HG03175 (cell line): ENCODE data around the gene HES1.

Experiments used
- ATAC-seq: cut with Tn5 transposase; IDR thresholded peaks from one replicate; pipeline ENCODE4 v1.9.1; 2021; ENCODE audit warnings: mild to moderate bottlenecking, moderate library complexity; ENCODE audit not compliant: unreplicated experiment

Gene HES1

DNA sequence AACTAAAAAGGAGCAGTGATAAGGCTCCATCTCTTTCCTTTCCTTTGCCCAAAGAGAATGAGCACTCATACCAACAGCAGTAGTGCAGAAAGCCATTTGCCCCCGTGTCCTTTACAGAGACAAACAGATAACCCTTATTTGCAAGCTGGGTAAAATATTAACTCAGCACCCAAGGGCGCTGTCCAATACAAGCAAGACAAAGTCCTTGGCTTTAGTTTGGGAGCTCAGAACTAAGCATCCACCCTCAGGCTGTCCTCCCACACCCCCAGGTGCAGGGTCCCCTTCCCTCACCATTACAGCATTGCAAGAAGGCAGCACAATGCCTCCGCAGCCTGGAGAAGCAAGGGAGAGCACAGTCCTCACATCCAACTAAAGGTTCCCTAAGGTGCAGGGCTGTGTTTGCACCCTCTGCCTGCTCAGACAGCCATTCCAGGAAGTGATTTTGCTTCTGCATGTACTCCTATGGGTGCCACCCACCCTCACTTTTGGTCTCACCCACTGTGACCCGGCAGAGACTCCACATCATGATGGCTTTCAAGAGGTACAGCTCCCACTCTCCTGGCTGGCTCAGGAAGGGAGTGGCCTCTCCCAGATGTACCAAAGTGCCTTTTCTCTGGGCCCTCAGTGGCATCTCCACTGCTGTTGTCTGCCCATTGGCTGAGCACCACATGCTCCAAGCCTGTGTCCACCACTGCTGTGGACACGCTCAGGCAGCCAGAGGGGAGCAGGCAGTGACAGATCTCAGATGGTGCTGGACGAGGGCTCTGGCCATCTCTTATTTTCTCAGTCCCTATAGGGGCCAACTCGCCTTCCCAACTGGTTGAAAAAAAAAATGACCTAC lies 34.1 kb upstream of the HES1 start:
- peak; percentile 27 for ATAC-seq

DNA sequence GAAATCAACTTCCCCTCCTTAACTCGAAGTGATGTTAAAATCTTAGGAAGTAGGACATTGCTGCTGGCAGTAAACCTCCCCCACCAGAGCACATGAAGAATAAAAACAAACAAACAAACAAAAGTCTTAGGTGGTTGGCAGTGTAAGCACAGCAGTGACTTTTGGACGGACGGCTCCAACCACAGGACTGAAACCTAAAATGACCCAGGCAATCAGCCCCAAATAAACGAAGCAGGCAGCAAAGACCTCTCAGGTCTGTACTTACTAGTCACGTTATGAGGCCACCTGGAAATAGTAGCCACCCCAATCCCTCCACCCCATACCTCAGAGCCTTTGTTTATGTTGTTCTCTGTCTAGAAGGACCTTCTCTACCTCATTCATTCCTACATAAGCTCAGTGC lies 33.5 kb upstream of the HES1 start:
- ATAC-seq: no peak

DNA sequence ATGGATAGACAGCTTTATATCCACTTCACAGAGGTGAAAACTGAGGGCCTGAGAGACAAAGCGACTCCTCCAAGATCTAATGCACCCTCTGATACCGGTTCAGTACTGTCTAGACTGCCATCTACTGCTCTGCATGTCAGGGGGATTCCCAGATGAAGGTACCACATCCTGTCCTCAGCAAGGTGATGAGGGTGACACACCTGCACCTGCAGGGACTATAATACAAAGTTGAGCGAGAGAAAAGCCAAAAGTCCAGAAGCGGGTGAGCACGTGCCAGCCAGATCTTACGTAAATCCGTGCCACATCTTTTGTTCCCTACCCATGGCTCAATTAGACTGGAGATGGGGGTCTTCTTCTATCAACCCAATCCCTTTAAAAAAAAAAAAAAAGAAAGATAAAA lies 32.4 kb upstream of the HES1 start:
- ATAC-seq: peak; percentile 16

DNA sequence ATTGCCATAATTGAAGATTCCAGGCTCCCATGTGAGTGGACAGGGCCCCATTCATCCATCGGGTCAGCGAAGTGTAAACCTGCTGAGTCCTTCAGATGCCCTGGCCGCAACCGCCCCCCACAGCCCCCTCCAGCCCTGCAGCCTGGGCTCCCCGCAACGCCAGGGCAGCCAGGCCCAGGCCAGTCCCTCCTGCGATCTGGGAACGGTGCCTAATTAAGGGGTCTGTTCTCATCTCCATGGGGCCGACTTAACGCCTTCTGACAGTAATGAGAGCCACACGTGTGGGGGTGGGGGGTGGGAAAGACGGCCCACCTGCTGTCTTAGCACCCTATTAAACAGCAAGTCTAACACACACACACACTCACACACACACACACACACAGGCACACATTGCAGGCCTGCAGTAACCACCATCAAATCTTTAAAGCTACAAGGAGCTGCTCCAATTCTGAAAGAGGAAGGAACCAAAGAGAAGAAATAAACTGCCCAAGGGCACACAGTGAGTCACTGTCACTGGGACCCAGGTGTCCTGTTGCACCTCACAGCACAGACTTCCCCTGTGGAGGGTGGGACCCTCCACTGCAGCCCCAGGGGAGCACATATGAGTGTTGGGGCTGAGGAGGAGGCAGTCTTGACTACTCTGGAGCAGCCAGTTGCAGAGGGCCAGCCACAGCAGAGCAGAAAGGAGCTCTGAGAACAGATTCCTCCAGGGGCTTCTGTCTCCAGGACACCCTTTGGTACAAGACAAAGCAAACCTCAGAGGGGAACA lies 31.8 kb upstream of the HES1 start:
- ATAC-seq: no peak

DNA sequence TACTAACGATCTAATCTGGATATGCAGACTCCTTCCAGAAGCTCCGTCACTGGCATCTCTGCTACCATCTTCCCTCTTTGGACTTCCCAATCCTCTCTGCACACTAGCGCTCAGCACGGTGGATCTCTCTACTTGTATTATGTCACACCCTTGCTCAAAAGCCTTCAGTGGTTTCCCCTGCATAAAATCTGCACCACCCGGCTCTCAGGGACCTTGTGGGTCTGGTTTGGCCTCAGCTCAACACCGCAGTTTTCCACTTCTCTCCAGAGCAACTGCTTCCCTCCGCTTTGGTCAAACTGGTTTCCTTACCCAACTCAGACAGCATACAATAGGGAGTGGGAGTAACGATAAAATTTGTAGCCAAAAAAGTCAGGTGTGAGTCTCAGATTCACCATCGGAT lies 30.7 kb upstream of the HES1 start:
- no peak for ATAC-seq

DNA sequence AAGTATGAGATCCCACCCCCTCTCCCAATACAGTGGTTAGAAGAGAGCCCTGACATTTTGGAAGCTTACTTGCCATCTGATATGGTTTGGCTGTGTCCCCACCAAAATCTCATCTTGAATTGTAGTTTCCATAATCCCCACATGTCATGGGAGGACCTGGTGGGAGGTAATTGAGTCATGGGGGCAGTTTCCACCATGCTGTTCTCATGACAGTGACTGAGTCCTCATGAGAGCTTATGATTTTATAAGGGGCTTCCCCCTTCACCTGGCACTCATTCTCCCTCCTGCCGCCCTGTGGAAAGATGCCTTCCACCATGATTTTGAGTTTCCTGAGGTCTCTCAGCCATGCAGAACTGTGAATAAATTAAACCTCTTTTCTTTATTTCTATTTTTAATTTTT lies 28.8 kb upstream of the HES1 start:
- ATAC-seq: no peak

DNA sequence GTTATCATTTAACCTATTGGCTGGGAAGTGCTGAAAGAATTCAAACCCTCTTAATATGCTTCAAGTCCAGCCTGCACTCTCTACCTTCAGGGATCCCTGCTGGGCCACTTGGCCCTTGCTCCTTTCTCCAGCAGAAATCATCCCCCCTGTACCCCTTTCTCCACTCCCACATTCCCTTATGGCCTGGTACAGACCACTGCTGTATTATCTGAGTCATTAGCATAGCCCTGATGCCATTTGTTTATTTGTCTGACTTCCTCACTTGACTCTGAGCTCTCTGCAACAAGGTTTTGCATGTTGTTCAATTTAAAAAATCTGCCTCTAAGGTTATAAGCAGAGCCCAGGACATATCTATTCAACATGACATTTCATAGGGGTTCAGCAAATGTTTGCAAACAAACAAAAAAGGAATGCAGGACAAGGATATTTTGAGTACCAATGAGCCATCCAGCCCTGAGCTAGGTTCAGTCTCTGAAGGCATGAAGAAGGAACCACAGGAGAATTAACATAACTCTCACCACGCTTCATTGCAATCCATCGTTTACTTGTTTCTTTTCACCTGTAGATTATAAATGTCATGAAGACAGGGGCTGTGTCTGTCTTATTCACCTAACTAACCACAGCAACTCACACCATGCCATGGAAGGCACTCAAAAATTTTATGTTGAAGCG lies 26.6 kb upstream of the HES1 start:
- ATAC-seq: no peak

DNA sequence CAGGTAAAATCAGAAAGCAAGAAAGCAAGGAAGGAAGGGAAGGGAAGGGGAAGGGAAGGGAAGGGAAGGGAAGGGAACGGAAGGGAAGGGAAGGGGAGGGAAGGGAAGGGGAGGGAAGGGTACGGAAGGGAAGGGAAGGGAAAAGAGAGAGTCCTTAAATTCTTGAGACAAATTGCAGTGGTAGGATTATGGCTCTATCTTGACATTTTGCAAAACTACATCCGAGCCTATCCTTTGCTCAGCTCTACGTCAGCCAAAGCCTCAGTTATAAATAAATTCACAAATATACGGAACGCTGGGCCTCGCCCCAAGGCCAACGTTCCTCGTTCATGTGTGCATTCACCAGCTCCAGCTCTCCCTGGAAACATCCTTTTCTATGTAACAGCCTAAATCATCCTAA lies 25.5 kb upstream of the HES1 start:
- no peak for ATAC-seq

DNA sequence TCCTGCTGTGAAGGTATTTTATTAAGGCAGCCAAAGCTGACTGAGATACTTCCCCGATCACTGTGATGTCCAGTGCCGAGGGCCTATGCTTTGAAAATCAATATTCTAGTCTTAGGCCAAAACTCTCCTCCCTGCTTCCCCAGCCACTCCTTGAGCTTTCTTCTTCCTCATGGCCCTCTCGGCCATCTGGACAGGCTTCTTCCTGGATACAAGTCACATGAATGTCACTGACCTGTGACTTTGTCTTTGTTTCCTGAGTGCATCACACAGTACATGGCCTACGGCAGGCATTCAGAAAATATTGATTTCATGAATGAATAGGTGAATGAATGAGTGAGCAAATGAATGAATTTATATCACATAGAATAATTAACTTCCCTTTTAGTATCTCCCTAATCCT lies 24.6 kb upstream of the HES1 start:
- ATAC-seq: no peak

DNA sequence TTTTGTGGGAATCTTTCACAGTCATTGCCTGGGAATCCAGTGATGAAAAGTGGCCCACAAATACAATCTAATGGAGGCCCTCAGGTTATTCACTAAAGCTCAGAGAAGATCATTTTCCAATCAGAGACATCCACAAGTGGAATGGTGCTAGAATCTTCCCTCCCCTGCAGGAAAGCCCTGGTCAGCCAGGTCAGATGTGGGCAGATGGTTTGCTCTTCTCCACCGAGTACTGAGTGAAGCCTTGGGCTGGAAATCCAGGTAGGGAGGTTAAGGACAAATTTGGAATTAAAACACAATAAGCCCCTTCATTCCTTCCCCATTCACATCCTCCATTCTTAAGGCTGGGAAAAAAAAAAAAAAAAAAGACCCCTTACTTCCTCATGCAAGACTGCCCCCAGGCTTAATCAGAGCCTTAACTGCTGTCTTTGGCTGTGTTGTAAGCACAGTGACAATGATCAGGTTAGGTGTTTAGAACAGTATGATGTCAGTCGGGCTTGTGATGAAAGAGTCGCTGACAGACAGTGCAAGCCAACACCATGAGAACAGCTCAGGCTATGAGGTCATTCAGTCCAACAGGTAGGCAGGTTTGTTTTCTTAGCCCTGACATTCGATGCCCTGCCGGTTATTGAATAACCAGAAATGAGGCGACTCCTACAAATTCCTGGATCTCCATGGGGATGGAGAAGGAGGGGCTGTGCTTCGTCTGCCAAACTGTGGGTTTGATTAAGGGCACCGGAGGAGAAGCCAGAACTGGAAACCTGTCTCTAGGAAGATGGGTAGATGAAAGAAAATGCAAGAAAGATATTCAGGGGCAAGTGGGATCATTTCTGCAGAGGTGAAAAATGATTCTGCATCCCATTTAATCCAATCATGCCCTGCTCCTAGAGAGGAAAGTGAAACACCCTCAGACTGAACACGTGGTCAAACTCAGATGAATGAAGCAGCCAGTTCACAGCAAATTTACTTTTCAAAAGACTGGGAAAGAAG lies 23.5 kb upstream of the HES1 start:
- ATAC-seq: no peak

DNA sequence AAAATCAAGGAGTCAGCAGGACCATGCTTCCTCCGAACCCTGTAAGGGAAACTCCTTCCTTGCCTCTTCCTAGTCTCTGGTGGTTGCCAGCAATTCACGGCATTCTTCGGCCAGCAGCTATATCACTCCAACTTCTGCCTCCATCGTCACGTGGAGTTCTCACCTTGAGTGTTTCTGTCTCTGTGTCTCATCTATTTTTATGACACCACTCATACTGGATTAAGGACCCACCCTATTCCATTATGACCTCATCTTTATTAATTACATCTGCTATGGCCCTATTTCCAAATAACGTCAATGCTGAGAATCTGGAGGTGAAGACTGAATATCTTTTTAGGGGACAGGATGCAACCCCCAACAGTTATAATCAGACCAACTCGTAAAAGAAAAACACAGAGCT lies 21.8 kb upstream of the HES1 start:
- no peak for ATAC-seq

DNA sequence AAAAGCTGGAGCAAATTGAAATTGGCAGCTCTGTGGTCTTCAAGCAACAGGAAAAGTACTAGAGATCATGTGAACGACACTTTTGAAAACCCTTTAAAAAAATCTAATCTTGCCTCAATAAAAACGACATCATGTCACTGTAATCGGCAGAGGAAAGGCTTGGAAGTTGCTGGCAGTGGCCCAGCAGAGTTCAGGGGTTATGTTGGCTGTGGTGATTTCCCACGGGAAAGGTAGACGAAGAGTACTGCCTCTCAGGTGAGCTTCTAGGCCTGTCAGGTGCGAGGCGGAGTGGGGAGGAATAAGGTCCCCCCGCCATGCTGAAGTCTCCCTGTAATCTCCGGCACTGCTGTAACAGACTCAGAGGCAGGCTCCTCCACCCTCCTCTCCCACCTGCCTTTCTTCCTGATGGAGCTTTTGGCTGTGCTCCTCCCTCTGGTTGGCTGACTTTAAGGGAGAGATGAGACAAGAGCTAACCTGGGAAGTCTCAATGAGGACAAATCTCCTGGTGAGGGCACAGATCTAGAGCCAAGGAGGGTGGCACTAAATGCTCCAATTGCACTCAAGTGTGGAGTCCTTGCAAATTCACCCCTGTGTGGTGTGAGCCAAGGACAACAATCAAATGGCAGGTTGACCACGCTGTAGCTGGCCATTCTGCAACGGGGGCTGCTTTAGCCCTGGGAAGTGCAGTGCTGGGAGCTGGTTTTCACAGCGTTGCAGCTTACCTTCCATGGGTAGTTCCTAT lies 18.7 kb upstream of the HES1 start:
- ATAC-seq: no peak

DNA sequence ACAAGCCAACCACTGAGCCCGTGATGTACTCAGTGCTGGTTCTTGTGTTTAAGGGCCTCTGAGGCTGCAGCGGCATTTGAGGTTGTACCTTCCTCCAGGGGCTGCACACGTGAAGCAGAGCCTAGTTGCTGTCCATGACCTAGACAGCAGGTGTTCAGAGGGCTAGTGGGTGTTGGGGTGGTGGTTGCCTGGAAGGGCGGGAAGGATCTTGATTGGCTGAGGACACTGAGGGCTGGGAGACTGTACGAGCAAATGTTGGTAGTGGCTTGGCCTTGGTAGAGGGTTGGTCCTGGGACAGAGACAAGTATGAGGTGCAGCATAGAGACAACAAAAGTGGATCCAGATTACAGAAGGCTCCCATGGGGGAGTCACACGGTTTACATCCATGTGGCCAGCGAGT lies 17.0 kb upstream of the HES1 start:
- no peak for ATAC-seq

DNA sequence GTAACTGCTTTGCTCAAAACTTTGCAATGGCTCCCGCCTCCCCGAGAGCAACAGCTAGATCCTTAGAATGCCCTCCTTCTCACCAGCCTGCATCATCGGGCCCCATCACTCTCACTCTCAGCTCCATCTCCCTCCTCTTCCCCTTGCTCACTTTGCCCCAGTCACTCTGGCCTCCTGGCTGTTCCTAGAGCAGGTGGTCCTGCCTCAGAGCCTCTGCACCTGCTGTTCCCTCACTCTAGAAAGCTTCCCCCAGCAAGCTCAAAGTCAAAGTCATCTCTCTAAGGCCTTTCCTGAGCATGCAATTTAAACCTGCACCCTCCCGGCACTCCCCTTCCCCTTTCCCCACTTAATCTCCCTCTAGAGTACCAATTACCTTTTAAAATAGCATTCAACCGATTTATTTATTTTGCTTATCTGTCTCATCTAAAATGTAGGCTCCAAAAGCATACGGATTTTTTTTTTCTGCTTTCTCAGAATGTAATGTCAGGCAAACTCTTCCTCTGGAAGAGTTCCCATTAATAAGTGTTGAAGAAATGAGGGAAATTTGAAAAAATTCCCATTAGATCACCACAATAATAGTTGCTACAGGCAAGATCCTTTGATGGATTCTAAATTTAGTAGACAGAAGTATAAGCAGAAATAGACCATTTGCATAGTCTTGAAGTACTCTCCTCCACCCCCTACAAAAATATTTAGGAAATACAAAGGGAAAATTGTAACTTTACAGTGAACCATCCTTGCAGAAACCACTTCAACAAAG lies 15.9 kb upstream of the HES1 start:
- ATAC-seq: no peak

DNA sequence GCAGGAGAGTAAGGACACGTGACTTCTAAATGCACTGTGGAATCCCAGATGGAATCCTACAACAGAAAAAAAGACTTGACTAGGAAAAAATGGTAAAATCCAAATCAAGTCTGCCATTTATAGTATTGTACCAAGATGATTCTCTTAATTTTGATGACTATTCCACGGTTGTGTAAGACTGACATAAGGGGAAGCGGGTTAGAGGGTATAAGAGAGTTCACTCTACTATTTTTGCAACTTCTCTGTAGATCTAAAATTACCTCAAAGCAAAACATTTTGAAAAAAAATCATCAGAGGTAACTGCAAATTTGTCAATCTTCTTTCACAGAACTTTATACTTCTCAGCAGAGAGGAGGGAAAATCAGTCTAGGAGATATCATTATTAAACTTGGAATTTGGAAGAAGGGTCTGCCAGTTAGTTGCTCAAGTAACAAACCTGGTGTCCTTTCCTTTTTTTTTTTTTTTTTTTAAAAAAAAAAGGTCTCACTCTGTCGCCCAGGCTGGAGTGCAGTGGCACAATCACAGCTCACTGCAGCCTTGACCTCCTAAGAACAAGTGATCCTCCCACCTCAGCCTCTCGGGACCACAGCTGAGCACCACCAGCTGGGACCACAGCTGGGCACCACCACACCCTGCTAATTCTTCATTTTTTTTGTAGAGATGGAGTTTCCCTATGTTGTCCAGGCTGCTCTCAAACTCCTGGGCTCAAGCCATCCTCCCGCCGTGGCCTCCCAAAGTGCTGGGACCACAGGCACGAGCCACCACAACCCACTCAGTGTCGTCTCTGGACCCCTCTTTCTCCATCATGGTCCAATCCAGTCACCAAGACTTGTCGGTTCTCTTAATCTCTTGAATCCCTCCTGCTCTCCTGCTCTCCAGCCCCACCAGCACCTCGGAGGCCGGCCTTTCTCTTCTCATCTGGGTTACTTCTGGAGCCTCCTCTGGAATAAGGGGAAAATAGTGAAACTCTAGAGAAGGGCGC lies 14.9 kb upstream of the HES1 start:
- ATAC-seq: no peak

DNA sequence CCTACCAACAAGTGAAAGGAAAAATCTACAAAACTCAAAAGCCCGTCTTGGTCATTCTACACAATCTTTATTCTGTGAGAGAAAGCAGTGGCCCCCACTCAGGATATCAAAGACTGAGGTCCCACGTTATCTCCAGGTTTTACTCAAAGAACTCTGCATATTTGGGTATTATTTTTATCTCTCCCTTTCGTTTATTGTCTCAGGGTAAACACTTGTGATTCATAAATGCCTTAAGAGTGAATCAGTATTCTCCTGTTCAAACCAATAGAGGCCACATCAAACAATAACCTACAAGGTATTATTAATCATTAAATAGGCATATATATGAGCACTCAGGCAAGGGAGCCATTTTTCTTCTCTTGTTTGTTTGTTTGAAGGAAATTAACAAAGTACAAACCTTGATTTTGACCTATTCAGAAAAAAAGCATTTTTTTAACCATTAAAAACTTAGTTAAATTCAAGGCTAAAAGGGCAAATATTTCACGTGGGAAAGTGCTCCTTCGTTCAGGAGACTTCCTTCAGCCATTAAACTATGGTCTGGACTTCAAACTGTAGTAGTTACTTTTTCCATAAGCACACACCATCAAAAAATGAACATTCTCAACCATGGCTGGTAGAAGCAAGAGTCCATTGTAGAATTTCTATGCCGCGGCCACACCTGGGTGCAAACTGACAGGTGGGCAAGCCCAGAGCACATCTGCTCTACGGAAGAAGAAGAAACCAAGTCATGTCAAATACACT lies 13.9 kb upstream of the HES1 start:
- no peak for ATAC-seq

DNA sequence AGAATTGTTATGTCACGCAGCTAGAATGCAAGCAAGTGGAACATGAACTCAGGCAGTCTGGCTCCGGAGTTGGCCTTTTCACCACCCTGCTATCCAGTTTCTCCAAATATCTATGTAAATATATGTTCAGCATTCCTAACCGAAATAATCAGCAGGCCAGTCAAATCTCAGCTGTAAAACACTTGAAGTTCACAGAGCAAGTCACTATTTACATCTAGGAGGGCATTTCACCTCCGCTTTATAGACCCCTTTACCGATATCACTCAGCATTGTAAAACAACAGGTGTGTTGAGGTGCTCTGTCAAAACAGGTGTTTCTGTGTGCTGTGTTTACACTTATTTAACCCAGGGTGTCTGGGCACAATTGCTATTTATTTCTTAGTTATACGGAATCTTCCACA lies 12.2 kb upstream of the HES1 start:
- no peak for ATAC-seq
